ENCODE measurements around the gene CCDC179. TPM values are rescaled to one million over a fixed set of nuclear protein-coding genes. Genes with fewer than 3 reads are reported as not detected.

The CCDC179 gene
- total and polyA plus RNA-seq, 2 of the 13 experiments (the other 11 are each of a cell fraction or from before 2014, with no cell fraction given), result not detected

DNA sequence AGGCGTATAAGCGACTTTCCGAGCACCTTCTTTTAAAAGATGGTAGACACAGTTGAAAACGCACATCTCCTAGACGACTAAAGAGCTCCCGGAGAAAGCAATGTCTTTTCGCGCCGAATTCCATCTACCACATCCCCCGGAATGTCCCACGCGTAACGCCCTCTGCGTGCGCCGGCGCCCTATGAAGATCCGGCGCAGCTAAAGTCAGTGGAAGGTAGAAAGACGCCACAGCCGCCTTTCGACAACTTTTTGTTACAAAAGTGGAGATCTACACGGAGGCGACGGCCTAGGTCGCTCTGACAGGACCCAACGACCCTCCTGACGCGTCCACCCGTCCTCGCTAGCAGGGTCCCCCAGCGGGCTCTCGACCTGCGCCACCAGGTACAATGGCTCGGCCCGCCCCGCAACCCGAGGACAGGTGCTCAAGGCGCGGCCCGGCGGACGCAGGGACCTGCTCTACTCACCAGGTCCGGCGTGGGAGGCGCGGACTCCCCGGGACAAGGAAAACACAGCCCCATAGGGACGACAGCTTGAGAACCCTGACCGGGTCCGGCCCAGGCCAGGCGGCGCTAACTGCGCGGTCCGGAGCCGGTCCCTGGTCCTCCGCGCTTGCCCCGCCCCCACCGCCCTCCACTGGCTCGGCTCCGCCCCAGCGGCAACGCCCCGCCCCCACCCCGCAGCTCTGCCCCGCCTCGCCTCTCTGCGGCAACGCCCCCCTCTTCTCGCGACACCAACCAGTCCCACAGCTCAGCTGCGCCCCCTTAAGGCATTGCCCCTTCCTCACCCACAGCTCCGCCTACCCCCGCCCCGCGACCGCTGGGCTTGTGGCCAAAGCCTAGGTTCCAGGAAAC, 30.8 kb downstream of the CCDC179 start, which contains the start of gene SVIP (continued):
- TF ChIP-seq, protein P1, sequence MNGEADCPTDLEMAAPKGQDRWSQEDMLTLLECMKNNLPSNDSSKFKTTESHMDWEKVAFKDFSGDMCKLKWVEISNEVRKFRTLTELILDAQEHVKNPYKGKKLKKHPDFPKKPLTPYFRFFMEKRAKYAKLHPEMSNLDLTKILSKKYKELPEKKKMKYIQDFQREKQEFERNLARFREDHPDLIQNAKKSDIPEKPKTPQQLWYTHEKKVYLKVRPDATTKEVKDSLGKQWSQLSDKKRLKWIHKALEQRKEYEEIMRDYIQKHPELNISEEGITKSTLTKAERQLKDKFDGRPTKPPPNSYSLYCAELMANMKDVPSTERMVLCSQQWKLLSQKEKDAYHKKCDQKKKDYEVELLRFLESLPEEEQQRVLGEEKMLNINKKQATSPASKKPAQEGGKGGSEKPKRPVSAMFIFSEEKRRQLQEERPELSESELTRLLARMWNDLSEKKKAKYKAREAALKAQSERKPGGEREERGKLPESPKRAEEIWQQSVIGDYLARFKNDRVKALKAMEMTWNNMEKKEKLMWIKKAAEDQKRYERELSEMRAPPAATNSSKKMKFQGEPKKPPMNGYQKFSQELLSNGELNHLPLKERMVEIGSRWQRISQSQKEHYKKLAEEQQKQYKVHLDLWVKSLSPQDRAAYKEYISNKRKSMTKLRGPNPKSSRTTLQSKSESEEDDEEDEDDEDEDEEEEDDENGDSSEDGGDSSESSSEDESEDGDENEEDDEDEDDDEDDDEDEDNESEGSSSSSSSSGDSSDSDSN (CRISPR knock-in tag; IDR thresholded peaks at IDR 0.05), result peak; percentile 92
- TF ChIP-seq MTA1 (CRISPR knock-in tag; IDR thresholded peaks at IDR 0.05; ENCODE audit: borderline replicate concordance), result no peak
- no peak for TF ChIP-seq SRSF9 (IDR thresholded peaks at IDR 0.05; ENCODE audit: borderline replicate concordance, insufficient read depth, low read depth, low read length, poor library complexity, severe bottlenecking)
- TF ChIP-seq MAZ (IDR thresholded peaks at IDR 0.05; ENCODE audit: borderline replicate concordance, low read depth, low read length), result peak; percentile 97
- TF ChIP-seq MAZ (CRISPR knock-in tag; IDR thresholded peaks at IDR 0.05; ENCODE audit: low read depth), result peak; percentile 80; the same call in 1 of the 2 replicates
- TF ChIP-seq CENPX (CRISPR knock-in tag; IDR thresholded peaks at IDR 0.05), result no peak
- no peak for TF ChIP-seq IKZF1 (IDR thresholded peaks at IDR 0.05)
- TF ChIP-seq, protein P2, sequence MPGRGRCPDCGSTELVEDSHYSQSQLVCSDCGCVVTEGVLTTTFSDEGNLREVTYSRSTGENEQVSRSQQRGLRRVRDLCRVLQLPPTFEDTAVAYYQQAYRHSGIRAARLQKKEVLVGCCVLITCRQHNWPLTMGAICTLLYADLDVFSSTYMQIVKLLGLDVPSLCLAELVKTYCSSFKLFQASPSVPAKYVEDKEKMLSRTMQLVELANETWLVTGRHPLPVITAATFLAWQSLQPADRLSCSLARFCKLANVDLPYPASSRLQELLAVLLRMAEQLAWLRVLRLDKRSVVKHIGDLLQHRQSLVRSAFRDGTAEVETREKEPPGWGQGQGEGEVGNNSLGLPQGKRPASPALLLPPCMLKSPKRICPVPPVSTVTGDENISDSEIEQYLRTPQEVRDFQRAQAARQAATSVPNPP (CRISPR knock-in tag; IDR thresholded peaks at IDR 0.05), result peak; percentile 59; the same call in 1 of the 2 replicates
- TF ChIP-seq ZNF224 (CRISPR knock-in tag; IDR thresholded peaks at IDR 0.05), result no peak
- TF ChIP-seq FOSL2 (CRISPR knock-in tag; IDR thresholded peaks at IDR 0.05), result peak; percentile 33; the same call in 1 of the 2 replicates
- peak; percentile 49; the same call in 1 of the 2 replicates for TF ChIP-seq MEIS2 (CRISPR knock-in tag; IDR thresholded peaks at IDR 0.05)
- TF ChIP-seq, protein P3, sequence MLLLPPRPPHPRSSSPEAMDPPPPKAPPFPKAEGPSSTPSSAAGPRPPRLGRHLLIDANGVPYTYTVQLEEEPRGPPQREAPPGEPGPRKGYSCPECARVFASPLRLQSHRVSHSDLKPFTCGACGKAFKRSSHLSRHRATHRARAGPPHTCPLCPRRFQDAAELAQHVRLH (CRISPR knock-in tag; IDR thresholded peaks at IDR 0.05; ENCODE audit: borderline replicate concordance, low read depth), result peak; percentile 60; the same call in 1 of the 2 replicates
- no peak for TF ChIP-seq HNRNPL (IDR thresholded peaks at IDR 0.05; ENCODE audit: low read depth, low read length)
- 0 out of 2 replicates have a peak, but pooled peaks have one; percentile 51 for TF ChIP-seq ZNF619 (CRISPR knock-in tag; IDR thresholded peaks at IDR 0.05)
- TF ChIP-seq, protein P4, sequence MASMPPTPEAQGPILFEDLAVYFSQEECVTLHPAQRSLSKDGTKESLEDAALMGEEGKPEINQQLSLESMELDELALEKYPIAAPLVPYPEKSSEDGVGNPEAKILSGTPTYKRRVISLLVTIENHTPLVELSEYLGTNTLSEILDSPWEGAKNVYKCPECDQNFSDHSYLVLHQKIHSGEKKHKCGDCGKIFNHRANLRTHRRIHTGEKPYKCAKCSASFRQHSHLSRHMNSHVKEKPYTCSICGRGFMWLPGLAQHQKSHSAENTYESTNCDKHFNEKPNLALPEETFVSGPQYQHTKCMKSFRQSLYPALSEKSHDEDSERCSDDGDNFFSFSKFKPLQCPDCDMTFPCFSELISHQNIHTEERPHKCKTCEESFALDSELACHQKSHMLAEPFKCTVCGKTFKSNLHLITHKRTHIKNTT (CRISPR knock-in tag; IDR thresholded peaks at IDR 0.05), result no peak
- TF ChIP-seq RFXANK (CRISPR knock-in tag; IDR thresholded peaks at IDR 0.05), result no peak
- TF ChIP-seq SALL1 (CRISPR knock-in tag; IDR thresholded peaks at IDR 0.05), result peak; percentile 71
- TF ChIP-seq, protein P5, sequence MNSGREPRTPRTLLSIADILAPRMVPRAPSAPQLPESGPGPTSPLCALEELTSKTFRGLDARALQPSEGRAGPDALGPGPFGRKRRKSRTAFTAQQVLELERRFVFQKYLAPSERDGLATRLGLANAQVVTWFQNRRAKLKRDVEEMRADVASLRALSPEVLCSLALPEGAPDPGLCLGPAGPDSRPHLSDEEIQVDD (CRISPR knock-in tag; IDR thresholded peaks at IDR 0.05; ENCODE audit: borderline replicate concordance), result no peak
- TF ChIP-seq, protein P6, sequence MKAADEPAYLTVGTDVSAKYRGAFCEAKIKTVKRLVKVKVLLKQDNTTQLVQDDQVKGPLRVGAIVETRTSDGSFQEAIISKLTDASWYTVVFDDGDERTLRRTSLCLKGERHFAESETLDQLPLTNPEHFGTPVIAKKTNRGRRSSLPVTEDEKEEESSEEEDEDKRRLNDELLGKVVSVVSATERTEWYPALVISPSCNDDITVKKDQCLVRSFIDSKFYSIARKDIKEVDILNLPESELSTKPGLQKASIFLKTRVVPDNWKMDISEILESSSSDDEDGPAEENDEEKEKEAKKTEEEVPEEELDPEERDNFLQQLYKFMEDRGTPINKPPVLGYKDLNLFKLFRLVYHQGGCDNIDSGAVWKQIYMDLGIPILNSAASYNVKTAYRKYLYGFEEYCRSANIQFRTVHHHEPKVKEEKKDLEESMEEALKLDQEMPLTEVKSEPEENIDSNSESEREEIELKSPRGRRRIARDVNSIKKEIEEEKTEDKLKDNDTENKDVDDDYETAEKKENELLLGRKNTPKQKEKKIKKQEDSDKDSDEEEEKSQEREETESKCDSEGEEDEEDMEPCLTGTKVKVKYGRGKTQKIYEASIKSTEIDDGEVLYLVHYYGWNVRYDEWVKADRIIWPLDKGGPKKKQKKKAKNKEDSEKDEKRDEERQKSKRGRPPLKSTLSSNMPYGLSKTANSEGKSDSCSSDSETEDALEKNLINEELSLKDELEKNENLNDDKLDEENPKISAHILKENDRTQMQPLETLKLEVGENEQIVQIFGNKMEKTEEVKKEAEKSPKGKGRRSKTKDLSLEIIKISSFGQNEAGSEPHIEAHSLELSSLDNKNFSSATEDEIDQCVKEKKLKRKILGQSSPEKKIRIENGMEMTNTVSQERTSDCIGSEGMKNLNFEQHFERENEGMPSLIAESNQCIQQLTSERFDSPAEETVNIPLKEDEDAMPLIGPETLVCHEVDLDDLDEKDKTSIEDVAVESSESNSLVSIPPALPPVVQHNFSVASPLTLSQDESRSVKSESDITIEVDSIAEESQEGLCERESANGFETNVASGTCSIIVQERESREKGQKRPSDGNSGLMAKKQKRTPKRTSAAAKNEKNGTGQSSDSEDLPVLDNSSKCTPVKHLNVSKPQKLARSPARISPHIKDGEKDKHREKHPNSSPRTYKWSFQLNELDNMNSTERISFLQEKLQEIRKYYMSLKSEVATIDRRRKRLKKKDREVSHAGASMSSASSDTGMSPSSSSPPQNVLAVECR (CRISPR knock-in tag; IDR thresholded peaks at IDR 0.05; ENCODE audit: borderline replicate concordance), result peak; percentile 68; the same call in 1 of the 2 replicates
